GM23338 (cell line): ENCODE measurements around the gene UBA6. TPM values are rescaled to one million over a fixed set of nuclear protein-coding genes. Genes with fewer than 3 reads are reported as not detected.

Experiments used
- ATAC-seq: fragments of 200-7000 bp; cut with Tn5 transposase; 3 replicates; pipeline ENCODE4 v1.9.1; 2020
- DNase-seq: peaks from one replicate; pipeline ENCODE4 v3.0.0-alpha.2; 2015; ENCODE audit warnings: low spot score
- H2AFZ ChIP-seq: fragments of 200-600 bp; sonication (generic); 2 replicates; pipeline ENCODE4 v1.8.0; 2016; ENCODE audit warnings: antibody characterized with exemption, mild to moderate bottlenecking, moderate library complexity
- H3F3A ChIP-seq: fragments of 200-600 bp; sonication (generic); replicated peaks from 2 replicates; pipeline ENCODE4 v1.8.0; 2017; ENCODE audit warnings: antibody characterized with exemption, mixed run types, low read depth
- H3K27ac ChIP-seq: fragments of 200-600 bp; sonication (generic); 2 replicates; pipeline ENCODE4 v1.6.1; 2016; ENCODE audit warnings: low read depth
- H3K27me3 ChIP-seq: fragments of 200-600 bp; sonication (generic); 2 replicates; pipeline ENCODE4 v1.8.0; 2016; ENCODE audit warnings: mild to moderate bottlenecking, mixed run types, moderate library complexity; ENCODE audit not compliant: insufficient read depth
- H3K36me3 ChIP-seq: fragments of 200-600 bp; sonication (generic); 2 replicates; pipeline ENCODE4 v1.8.0; 2016; ENCODE audit warnings: mild to moderate bottlenecking; ENCODE audit not compliant: insufficient read depth
- H3K4me1 ChIP-seq: fragments of 200-600 bp; sonication (generic); 2 replicates; pipeline ENCODE4 v1.8.0; 2016; ENCODE audit warnings: mild to moderate bottlenecking, moderate library complexity; ENCODE audit not compliant: insufficient read depth
- H3K4me2 ChIP-seq: fragments of 200-600 bp; sonication (generic); 2 replicates; pipeline ENCODE4 v1.7.1; 2017; ENCODE audit warnings: mixed run types
- H3K4me3 ChIP-seq: fragments of 200-600 bp; sonication (generic); 2 replicates; pipeline ENCODE4 v1.6.1; 2016; ENCODE audit warnings: mixed run types
- H3K79me2 ChIP-seq: fragments of 200-600 bp; sonication (generic); replicated peaks from 2 replicates; pipeline ENCODE4 v1.8.0; 2017; ENCODE audit warnings: mild to moderate bottlenecking; ENCODE audit not compliant: insufficient read depth
- H3K9me2 ChIP-seq: fragments of 200-600 bp; sonication (generic); 2 replicates; pipeline ENCODE4 v1.8.0; 2017; ENCODE audit not compliant: insufficient read depth
- H4K20me1 ChIP-seq: fragments of 200-600 bp; sonication (generic); replicated peaks from 2 replicates; pipeline ENCODE4 v1.8.0; 2017; ENCODE audit warnings: mild to moderate bottlenecking; ENCODE audit not compliant: insufficient read depth
- H3K27ac Mint-ChIP-seq: 2 replicates; pipeline ENCODE4 v1.8.0; 2020; ENCODE audit warnings: inconsistent platforms, mild to moderate bottlenecking, moderate library complexity, mixed read lengths
- H3K27me3 Mint-ChIP-seq: 3 replicates; pipeline ENCODE4 v1.8.0; 2022; ENCODE audit warnings: low read depth, mild to moderate bottlenecking, moderate library complexity, mixed read lengths, inconsistent platforms; ENCODE audit not compliant: insufficient read depth, poor library complexity
- H3K36me3 Mint-ChIP-seq: 3 replicates; pipeline ENCODE4 v1.8.0; 2021; ENCODE audit warnings: low read depth, mild to moderate bottlenecking, inconsistent platforms, moderate library complexity, mixed read lengths
- H3K4me1 Mint-ChIP-seq: 3 replicates; pipeline ENCODE4 v1.8.0; 2020; ENCODE audit warnings: mild to moderate bottlenecking, inconsistent platforms, mixed read lengths
- H3K4me3 Mint-ChIP-seq: 3 replicates; pipeline ENCODE4 v1.8.0; 2021; ENCODE audit warnings: moderate library complexity, mild to moderate bottlenecking, inconsistent platforms, mixed read lengths
- H3K9me3 Mint-ChIP-seq: 3 replicates; pipeline ENCODE4 v1.8.0; 2020; ENCODE audit warnings: moderate library complexity, mild to moderate bottlenecking, inconsistent platforms, mixed read lengths
- CREB1 ChIP-seq: fragments of 250-450 bp; sonication (Bioruptor Pico); IDR thresholded peaks from 2 replicates; pipeline ENCODE4 v1.5.0; 2020; ENCODE audit warnings: low read depth, mild to moderate bottlenecking, moderate library complexity
- ETS1 ChIP-seq: IDR thresholded peaks from 2 replicates; pipeline ENCODE4 v1.6.1; 2016; ENCODE audit warnings: antibody characterized with exemption
- POLR2AphosphoS5 ChIP-seq: IDR thresholded peaks from 2 replicates; pipeline ENCODE4 v1.6.1; 2016; ENCODE audit warnings: antibody characterized with exemption, low read depth
- REST ChIP-seq: IDR thresholded peaks from one replicate; pipeline ENCODE4 v1.6.1; 2018; ENCODE audit warnings: antibody characterized with exemption; ENCODE audit not compliant: unreplicated experiment
- STAT1 ChIP-seq: IDR thresholded peaks from one replicate; pipeline ENCODE4 v1.6.1; 2016; ENCODE audit warnings: antibody characterized with exemption; ENCODE audit not compliant: unreplicated experiment
- ZNF114 ChIP-seq: fragments of 250-450 bp; sonication (Bioruptor Pico); IDR thresholded peaks from 2 replicates; pipeline ENCODE4 v1.5.0; 2020; ENCODE audit warnings: mild to moderate bottlenecking, moderate library complexity
- polyA plus RNA-seq: library from polyadenylated mRNA; unstranded; fragments of >200 nt; fragmentation: Nextera tagmentation; extraction: Ambion mirVana; gene quantifications from 2 replicates; pipeline ENCODE4 v1.2.1, GENCODE V29; 2016
- total RNA-seq: library from RNA; depleted of rRNA; stranded (reverse); fragments of >200 nt; shearing (Covaris generic); gene quantifications from 2 replicates; pipeline ENCODE4 v1.2.3, GENCODE V29; 2014

Gene UBA6
- total and polyA plus RNA-seq, 2 experiments from 2014 or later: 17.6 to 77.3 TPM

GRCh38 chr4:67632492-67632891, 68.5 kb downstream of the UBA6 start (continued):
- TF ChIP-seq ZNF114 (CRISPR knock-in tag) (no peak), REST (no peak), CREB1 (CRISPR knock-in tag) (no peak)

GRCh38 chr4:67624939-67625338, 76.0 kb downstream of the UBA6 start:
- H3K27ac Mint-ChIP-seq: no peak overlapping the region
- H2AFZ ChIP-seq: no peak overlapping the region
- no peak overlapping the region for H3K4me3 ChIP-seq
- no peaks in the 10 kb centered on the region for H3K9me2 ChIP-seq
- H3K4me1 Mint-ChIP-seq: peaks cover 13% of the 10 kb centered on the region
- H3K27me3 ChIP-seq: no peaks in the 10 kb centered on the region
- no peaks in the 10 kb centered on the region for H3K9me3 Mint-ChIP-seq
- H3K4me2 ChIP-seq: no peak overlapping the region
- H3K27ac ChIP-seq: no peak overlapping the region
- peaks cover 4% of the 10 kb centered on the region for H3K27me3 Mint-ChIP-seq
- H4K20me1 ChIP-seq: no peaks in the 10 kb centered on the region
- ATAC-seq (no peak), DNase-seq (no peak)
- no peaks in the 10 kb centered on the region for H3F3A ChIP-seq
- TF ChIP-seq POLR2AphosphoS5: no peak
- no peak for TF ChIP-seq ZNF114 (CRISPR knock-in tag)
- TF ChIP-seq REST: no peak
- TF ChIP-seq ETS1: no peak
- TF ChIP-seq STAT1: no peak
- H3K36me3 ChIP-seq: peaks cover 12% of the 10 kb centered on the region; the same call in 1 of the 2 replicates
- peaks cover 9% of the 10 kb centered on the region; the same call in 1 of the 2 replicates for H3K4me1 ChIP-seq
- H3K36me3 Mint-ChIP-seq: peaks cover 33% of the 10 kb centered on the region; the same call in 2 of the 3 replicates
- no peaks in the 10 kb centered on the region for H3K79me2 ChIP-seq
- H3K4me3 Mint-ChIP-seq: no peak overlapping the region
